Natural killer cell treated with Interleukin-12 subunit alpha and Interleukin-12 subunit beta and Interleukin-15 and Interleukin-18, amount 100 ng/mL, for 72 hours (primary cell): Measurements from ENCODE around the gene DDI2. TPM values are rescaled to one million over a fixed set of nuclear protein-coding genes. Genes with fewer than 3 reads are reported as not detected.

Experiments
- ATAC-seq, 2 donors: fragments of 150-1000 bp; cut with Tn5 transposase in 1 of 2; sonication (Bioruptor Pico), chemical (Tn5 transposase) in 1 of 2; 2 replicates each; pipeline ENCODE4 v1.10.0; 2021
- DNase-seq: peaks from one replicate; pipeline ENCODE4 v3.0.0; 2022; ENCODE audit warnings: low spot score
- H3K27ac Mint-ChIP-seq, 2 donors: 1 replicate in 1 of 2; 2 replicates in 1 of 2; pipeline ENCODE4 v1.8.0; 2022; ENCODE audit warnings: mixed read lengths in 2 of 2, mild to moderate bottlenecking in 1 of 2, moderate library complexity in 1 of 2
- H3K27me3 Mint-ChIP-seq, 2 donors: 1 replicate in 1 of 2; 2 replicates in 1 of 2; pipeline ENCODE4 v1.8.0; 2022; ENCODE audit warnings: mixed read lengths in 2 of 2
- H3K36me3 Mint-ChIP-seq: one replicate; pipeline ENCODE4 v1.8.0; 2022; ENCODE audit warnings: mixed read lengths
- H3K4me1 Mint-ChIP-seq, 2 donors: 1 replicate in 1 of 2; 2 replicates in 1 of 2; pipeline ENCODE4 v1.8.0; 2022; ENCODE audit warnings: low read depth in 2 of 2, mixed read lengths in 2 of 2, mild to moderate bottlenecking in 1 of 2
- H3K4me3 Mint-ChIP-seq: one replicate; pipeline ENCODE4 v1.8.0; 2022; ENCODE audit warnings: mixed read lengths
- H3K9me3 Mint-ChIP-seq: 2 replicates; pipeline ENCODE4 v1.8.0; 2022; ENCODE audit warnings: mixed read lengths
- total RNA-seq, 2 donors: library from RNA; stranded (reverse); gene quantifications; one replicate each; pipeline ENCODE4 v1.2.3, GENCODE V29; 2022

The DDI2 gene
- total RNA-seq, 2 donors from 2014 or later, result 35.0 to 55.4 TPM

- Mint-ChIP-seq H3K27me3 (no peaks in the 10 kb centered on the region), H3K36me3 (no peaks in the 10 kb centered on the region), H3K4me1 (peaks cover 0 to 4% of the 10 kb centered on the region in 2 donors), H3K4me3 (no peak overlapping the region), H3K27ac (no peak overlapping the region), H3K9me3 (no peaks in the 10 kb centered on the region)
- DNase-seq (no peak), ATAC-seq (no peak)
Observed at GRCh38 chr1:15718199-15718601, 100.9 kb downstream of the DDI2 start.

Other genes with a start within 250 kb of the DDI2 start
- gene EFHD2, start 207.6 kb upstream of the DDI2 start, total RNA-seq, result 100 to 1,000 TPM; 164 to 185 TPM
- 1 to 10 TPM in 1 of 2 donors, under 1 TPM in 1; 0.53 to 2.3 TPM for gene CTRC, start 179.0 kb upstream of the DDI2 start, total RNA-seq
- not detected for gene CELA2A, start 160.7 kb upstream of the DDI2 start, total RNA-seq
- gene CELA2B, start 141.4 kb upstream of the DDI2 start, total RNA-seq, result not detected
- gene CASP9, start 93.2 kb upstream of the DDI2 start, total RNA-seq, result 10 to 100 TPM; 15.1 to 18.0 TPM
- gene DNAJC16, start 90.6 kb upstream of the DDI2 start, total RNA-seq, result 10 to 100 TPM; 15.5 to 23.7 TPM
- 1 to 10 TPM; 3.4 to 8.6 TPM for gene AGMAT, start 32.4 kb upstream of the DDI2 start, total RNA-seq
- gene PLEKHM2, start 66.9 kb downstream of the DDI2 start, total RNA-seq, result 10 to 100 TPM; 48.0 to 65.1 TPM
- gene SLC25A34, start 118.8 kb downstream of the DDI2 start, total RNA-seq, result 1 to 10 TPM in 1 of 2 donors, under 1 TPM in 1; 0.88 to 1.9 TPM
- gene TMEM82, start 125.0 kb downstream of the DDI2 start, total RNA-seq, result not detected
- gene FBLIM1, start 141.3 kb downstream of the DDI2 start, total RNA-seq, result not detected
- gene UQCRHL, start 190.2 kb downstream of the DDI2 start, total RNA-seq, result 1 to 10 TPM; 1.2 to 2.0 TPM
- 10 to 100 TPM; 58.6 to 92.4 TPM for gene SPEN, start 230.2 kb downstream of the DDI2 start, total RNA-seq